CD4-positive, alpha-beta memory T cell (primary cell): Measurements from ENCODE around the gene SNX27. TPM values are rescaled to one million over a fixed set of nuclear protein-coding genes. Genes with fewer than 3 reads are reported as not detected.
A peak's percentile ranks its signal among the peaks of the same experiment; 100 is the strongest.

ENCODE experiments used
- CTCF ChIA-PET: fragments of 350-600 bp; sonication (Branson Sonifier 250); formaldehyde crosslinking; loops from one replicate; lab custom pipeline; 2021; ENCODE audit warnings: inconsistent platforms; ENCODE audit not compliant: partially characterized antibody; lab: Charles Lee
- POLR2A ChIA-PET: fragments of 350-600 bp; sonication (Branson Sonifier 250); formaldehyde crosslinking; loops from one replicate; lab custom pipeline; 2021; ENCODE audit not compliant: partially characterized antibody; lab: Charles Lee
- DNase-seq, 5 donors: peaks; one replicate each; pipeline versions ENCODE4 v3.0.0 to v3.0.0-alpha.2; 2020 to 2022; ENCODE audit warnings: mixed read lengths in 1 of 5
- H3K27ac ChIP-seq: one replicate; pipeline ENCODE4 v1.7.0; 2013; ENCODE audit warnings: low read depth, low read length
- H3K27me3 ChIP-seq: 2 replicates; pipeline ENCODE4 v1.7.0; 2013; ENCODE audit warnings: mild to moderate bottlenecking, low read length, moderate library complexity; ENCODE audit not compliant: insufficient read depth
- H3K36me3 ChIP-seq: 2 replicates; pipeline ENCODE4 v1.7.0; 2013; ENCODE audit warnings: mild to moderate bottlenecking, low read length, moderate library complexity; ENCODE audit not compliant: insufficient read depth
- H3K4me1 ChIP-seq: 2 replicates; pipeline ENCODE4 v1.7.0; 2013; ENCODE audit warnings: mild to moderate bottlenecking, low read length, moderate library complexity; ENCODE audit not compliant: insufficient read depth
- H3K4me3 ChIP-seq, 2 donors: one replicate each; pipeline ENCODE4 v1.7.0; 2013; ENCODE audit warnings: low read length in 2 of 2, mild to moderate bottlenecking in 1 of 2
- H3K9me3 ChIP-seq, 2 donors: one replicate each; pipeline ENCODE4 v1.7.0; 2013; ENCODE audit warnings: low read length in 2 of 2, control low read depth in 1 of 2; ENCODE audit not compliant: control insufficient read depth in 1 of 2
- H3K27ac Mint-ChIP-seq, 7 donors: one replicate each; pipeline ENCODE4 v1.8.0; 2020 to 2021; ENCODE audit warnings: mixed read lengths in 7 of 7, mild to moderate bottlenecking in 6 of 7, inconsistent platforms in 3 of 7, moderate library complexity in 3 of 7
- H3K27me3 Mint-ChIP-seq, 2 donors: one replicate each; pipeline ENCODE4 v1.8.0; 2020 to 2021; ENCODE audit warnings: mixed read lengths in 2 of 2
- H3K36me3 Mint-ChIP-seq, 2 donors: one replicate each; pipeline ENCODE4 v1.8.0; 2020 to 2021; ENCODE audit warnings: mixed read lengths in 2 of 2, inconsistent platforms in 1 of 2, mild to moderate bottlenecking in 1 of 2
- H3K4me1 Mint-ChIP-seq, 4 donors: one replicate each; pipeline ENCODE4 v1.8.0; 2020 to 2021; ENCODE audit warnings: mixed read lengths in 4 of 4, mild to moderate bottlenecking in 1 of 4
- H3K4me3 Mint-ChIP-seq, 8 donors: one replicate each; pipeline ENCODE4 v1.8.0; 2020 to 2021; ENCODE audit warnings: mixed read lengths in 8 of 8, mild to moderate bottlenecking in 7 of 8, moderate library complexity in 6 of 8, inconsistent platforms in 3 of 8
- H3K9me3 Mint-ChIP-seq, 8 donors: one replicate each; pipeline ENCODE4 v1.8.0; 2020 to 2021; ENCODE audit warnings: mixed read lengths in 8 of 8, mild to moderate bottlenecking in 5 of 8, inconsistent platforms in 3 of 8, moderate library complexity in 1 of 8
- intact Hi-C: fragments of 100-400 bp; cut with micrococcal nuclease; formaldehyde crosslinking; loops from one replicate; pipeline ENCODE4 v1.15.1; 2023
- polyA plus RNA-seq, 2 donors: library from polyadenylated mRNA; unstranded; fragments of 300-500 nt; fragmentation: Illumina TruSeq; gene quantifications; one replicate each; pipeline ENCODE4 v1.2.3, GENCODE V29; 2021
- total RNA-seq, 2 experiments: library from RNA; stranded (reverse); gene quantifications; one replicate each; pipeline ENCODE4 v1.2.3, GENCODE V29; 2021

Gene SNX27
- total and polyA plus RNA-seq, 4 experiments from 2014 or later, result 7.5 to 44.3 (median 27.1) TPM

- no peak for DNase-seq
- Mint-ChIP-seq H3K36me3 (peaks cover 43 to 63% of the 10 kb centered on the region in 2 donors), H3K9me3 (no peaks in the 10 kb centered on the region), H3K4me1 (peaks cover 0 to 7% (median 4%) of the 10 kb centered on the region in 4 donors), H3K27me3 (no peaks in the 10 kb centered on the region), H3K27ac (peak overlapping the region in 2 of 7 donors; percentile 17 to 29), H3K4me3 (no peak overlapping the region)
- Histone ChIP-seq H3K4me1 (no peaks in the 10 kb centered on the region), H3K4me3 (no peak overlapping the region), H3K27me3 (no peaks in the 10 kb centered on the region), H3K27ac (no peak overlapping the region), H3K36me3 (peaks cover 29% of the 10 kb centered on the region), H3K9me3 (no peaks in the 10 kb centered on the region)
- intact Hi-C loops, result loop anchor here (5.0 kb wide), 1 partner anchor 145 kb away; the partner anchor contains the start of gene C2CD4D
- ChIA-PET CTCF (interaction anchor here (0.6 kb wide), 1 partner anchor 13 kb away, joined by 3 read pairs; no protein-coding TSS in a partner anchor), POLR2A (no interaction called here)
Measured at GRCh38 chr1:151692226-151692625, 80.4 kb downstream of the SNX27 start.

DNA sequence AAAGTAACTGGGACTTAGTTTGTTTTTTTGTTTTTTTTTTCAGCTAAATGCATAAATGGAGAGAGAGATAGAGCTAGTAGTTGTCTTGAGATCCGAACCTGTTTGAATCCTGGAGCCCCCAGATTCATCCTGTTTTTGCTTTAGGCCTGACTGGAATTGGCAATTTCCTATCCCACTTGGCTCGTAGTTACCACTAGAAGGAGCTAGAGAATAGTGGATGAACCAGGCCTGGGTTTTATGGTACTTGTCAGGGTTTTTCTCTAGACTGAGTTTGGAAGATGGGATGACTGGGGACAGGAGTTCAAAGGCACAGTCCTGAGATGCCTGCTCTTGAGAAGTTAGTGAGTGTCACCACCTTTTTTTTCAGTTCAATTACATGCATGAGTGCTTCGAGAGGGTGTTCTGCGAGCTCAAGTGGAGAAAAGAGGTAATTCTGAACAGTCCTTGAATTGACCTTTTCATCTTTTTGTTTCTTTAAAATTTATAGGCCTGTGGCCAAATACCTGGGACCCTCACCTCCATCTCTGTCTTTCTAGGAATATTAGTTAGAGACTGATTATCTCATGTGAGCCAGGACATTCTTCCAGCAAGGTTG, 81.3 kb downstream of the SNX27 start:
- peaks cover 0 to 7% (median 4%) of the 10 kb centered on the region in 4 donors for H3K4me1 Mint-ChIP-seq
- Histone ChIP-seq H3K27me3 (no peaks in the 10 kb centered on the region), H3K9me3 (no peaks in the 10 kb centered on the region), H3K4me1 (no peaks in the 10 kb centered on the region), H3K4me3 (no peak overlapping the region), H3K36me3 (peaks cover 32% of the 10 kb centered on the region), H3K27ac (no peak overlapping the region)
- intact Hi-C loops, result loop anchor here (5.0 kb wide), 1 partner anchor 144 kb away; the partner anchor contains the start of gene C2CD4D
- no peak overlapping the region for H3K4me3 Mint-ChIP-seq
- CTCF ChIA-PET, result interaction anchor here (1.1 kb wide), 1 partner anchor 147 kb away, joined by 3 read pairs; no protein-coding TSS in a partner anchor
- H3K9me3 Mint-ChIP-seq, result no peaks in the 10 kb centered on the region
- no peaks in the 10 kb centered on the region for H3K27me3 Mint-ChIP-seq
- H3K27ac Mint-ChIP-seq, result peak overlapping the region in 1 of 7 donors; percentile 17
- POLR2A ChIA-PET, result no interaction called here
- peak in 1 of 5 donors; percentile 8 for DNase-seq
- H3K36me3 Mint-ChIP-seq, result peaks cover 47 to 69% of the 10 kb centered on the region in 2 donors

GRCh38 chr1:151701515-151701914, 89.7 kb downstream of the SNX27 start:
- CTCF ChIA-PET, result no interaction called here

DNA sequence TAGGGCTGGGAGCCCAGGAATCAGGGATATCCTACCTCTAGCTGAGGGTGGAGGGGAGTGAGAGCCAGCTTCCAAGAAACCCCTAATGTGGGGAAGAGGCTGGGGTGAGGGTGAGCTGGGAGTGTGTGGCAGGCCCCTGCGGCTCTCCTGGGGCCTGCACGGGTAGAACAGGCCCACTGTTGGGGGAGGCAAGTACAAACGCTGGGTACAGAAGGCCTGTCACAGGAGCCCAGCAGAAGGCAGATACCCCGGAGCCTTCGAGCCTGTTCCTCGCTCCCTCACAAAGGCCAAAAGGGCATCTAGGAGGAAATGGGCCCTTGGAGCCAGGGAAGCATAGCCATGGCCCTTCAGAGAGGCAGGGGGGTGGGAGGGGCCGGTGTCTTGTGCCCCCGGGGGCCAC, 91.1 kb downstream of the SNX27 start:
- Histone ChIP-seq H3K27me3 (no peaks in the 10 kb centered on the region), H3K4me1 (peaks cover 5% of the 10 kb centered on the region), H3K9me3 (no peaks in the 10 kb centered on the region), H3K27ac (no peak overlapping the region), H3K4me3 (no peak overlapping the region), H3K36me3 (peaks cover 24% of the 10 kb centered on the region)
- Mint-ChIP-seq H3K27ac (peak overlapping the region in 1 of 7 donors; percentile 72), H3K9me3 (no peaks in the 10 kb centered on the region), H3K27me3 (no peaks in the 10 kb centered on the region), H3K36me3 (peaks cover 23 to 32% of the 10 kb centered on the region in 2 donors), H3K4me1 (peaks cover 4 to 8% (median 6%) of the 10 kb centered on the region in 4 donors), H3K4me3 (no peak overlapping the region)
- intact Hi-C loops, result no loop called here
- ChIA-PET POLR2A (no interaction called here), CTCF (no interaction called here)
- DNase-seq, result peak in 1 of 5 donors; percentile 18

More at GRCh38 chr1:151701515-151701914, 89.7 kb downstream of the SNX27 start:
- Histone ChIP-seq H3K36me3 (peaks cover 25% of the 10 kb centered on the region), H3K9me3 (no peaks in the 10 kb centered on the region), H3K4me1 (peaks cover 5% of the 10 kb centered on the region), H3K4me3 (no peak overlapping the region), H3K27me3 (no peaks in the 10 kb centered on the region), H3K27ac (no peak overlapping the region)
- intact Hi-C loops, result no loop called here
- Mint-ChIP-seq H3K27me3 (no peaks in the 10 kb centered on the region), H3K4me1 (peaks cover 4 to 8% (median 5%) of the 10 kb centered on the region in 4 donors), H3K36me3 (peaks cover 30 to 41% of the 10 kb centered on the region in 2 donors), H3K4me3 (no peak overlapping the region), H3K27ac (peak overlapping the region in 1 of 7 donors; percentile 36), H3K9me3 (no peaks in the 10 kb centered on the region)
- DNase-seq, result no peak
- POLR2A ChIA-PET, result no interaction called here

GRCh38 chr1:151703813-151704212, 92.0 kb downstream of the SNX27 start:
- CTCF ChIA-PET, result no interaction called here
- peaks cover 18% of the 10 kb centered on the region for H3K36me3 ChIP-seq
- peaks cover 5% of the 10 kb centered on the region for H3K4me1 ChIP-seq
- H3K9me3 ChIP-seq, result no peaks in the 10 kb centered on the region
- Mint-ChIP-seq H3K4me1 (peaks cover 4 to 8% (median 6%) of the 10 kb centered on the region in 4 donors), H3K27me3 (no peaks in the 10 kb centered on the region), H3K27ac (peak overlapping the region in 2 of 7 donors; percentile 48 to 65), H3K4me3 (no peak overlapping the region), H3K36me3 (peaks cover 18 to 25% of the 10 kb centered on the region in 2 donors), H3K9me3 (no peaks in the 10 kb centered on the region)
- POLR2A ChIA-PET, result no interaction called here
- no peaks in the 10 kb centered on the region for H3K27me3 ChIP-seq
- peak in 1 of 5 donors; percentile 9 for DNase-seq
- no peak overlapping the region for H3K4me3 ChIP-seq
- intact Hi-C loops, result no loop called here
- H3K27ac ChIP-seq, result no peak overlapping the region

DNA sequence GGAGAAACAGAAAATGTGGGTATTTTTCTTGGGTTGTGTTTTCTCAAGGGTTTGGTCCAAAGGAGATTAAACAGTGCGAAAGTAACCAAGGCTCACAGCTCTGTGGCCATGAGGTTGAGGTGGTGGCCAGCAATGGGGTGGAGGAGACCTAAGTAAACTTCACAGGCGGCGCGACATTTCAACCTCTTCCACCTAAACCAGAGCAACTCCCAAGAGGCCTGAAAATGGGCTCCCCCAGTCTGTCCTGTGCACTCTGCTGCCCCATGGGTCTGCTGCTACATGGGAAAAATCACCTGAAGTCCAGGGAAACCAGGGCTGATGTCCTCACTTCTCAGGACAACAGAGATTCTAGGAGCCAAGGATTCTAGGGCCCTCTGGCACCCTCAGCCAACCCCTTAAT, 92.4 kb downstream of the SNX27 start:
- POLR2A ChIA-PET, result no interaction called here
- H3K27ac ChIP-seq, result no peak overlapping the region
- H3K4me1 Mint-ChIP-seq, result peaks cover 4 to 8% (median 6%) of the 10 kb centered on the region in 4 donors
- CTCF ChIA-PET, result no interaction called here
- H3K9me3 Mint-ChIP-seq, result no peaks in the 10 kb centered on the region
- H3K4me3 ChIP-seq, result no peak overlapping the region
- peaks cover 16% of the 10 kb centered on the region for H3K36me3 ChIP-seq
- intact Hi-C loops, result no loop called here
- no peak overlapping the region for H3K4me3 Mint-ChIP-seq
- peaks cover 5% of the 10 kb centered on the region for H3K4me1 ChIP-seq
- DNase-seq, result no peak
- no peaks in the 10 kb centered on the region for H3K27me3 Mint-ChIP-seq
- H3K27me3 ChIP-seq, result no peaks in the 10 kb centered on the region
- peak overlapping the region in 2 of 7 donors; percentile 33 to 36 for H3K27ac Mint-ChIP-seq
- no peaks in the 10 kb centered on the region for H3K9me3 ChIP-seq
- H3K36me3 Mint-ChIP-seq, result peaks cover 13 to 22% of the 10 kb centered on the region in 2 donors

- Mint-ChIP-seq H3K9me3 (no peaks in the 10 kb centered on the region), H3K4me3 (no peak overlapping the region), H3K27me3 (no peaks in the 10 kb centered on the region), H3K27ac (peak overlapping the region in 1 of 7 donors; percentile 24), H3K4me1 (peaks cover 4 to 8% (median 6%) of the 10 kb centered on the region in 4 donors), H3K36me3 (peaks cover 4 to 14% of the 10 kb centered on the region in 2 donors)
- no peak overlapping the region for H3K27ac ChIP-seq
- intact Hi-C loops, result no loop called here
- POLR2A ChIA-PET, result no interaction called here
- CTCF ChIA-PET, result no interaction called here
- no peaks in the 10 kb centered on the region for H3K27me3 ChIP-seq
- DNase-seq, result no peak
- peaks cover 8% of the 10 kb centered on the region for H3K36me3 ChIP-seq
- peaks cover 5% of the 10 kb centered on the region for H3K4me1 ChIP-seq
- H3K4me3 ChIP-seq, result no peak overlapping the region
- H3K9me3 ChIP-seq, result no peaks in the 10 kb centered on the region
Measured at GRCh38 chr1:151705146-151705545, 93.3 kb downstream of the SNX27 start.
